GM12892 (cell line): Measurements from ENCODE around the gene NPAS3.

ENCODE experiments used
- POLR2A ChIP-seq: IDR thresholded peaks from 2 replicates; pipeline ENCODE4 v1.6.1; 2011; ENCODE audit warnings: low read depth, low read length, control low read depth
- POLR2AphosphoS5 ChIP-seq: IDR thresholded peaks from 2 replicates; pipeline ENCODE4 v1.6.1; 2011; ENCODE audit warnings: low read depth, low read length, control low read depth
- TAF1 ChIP-seq: IDR thresholded peaks from 2 replicates; pipeline ENCODE4 v1.6.1; 2011; ENCODE audit warnings: low read depth, mild to moderate bottlenecking, control low read depth, low read length, borderline replicate concordance

- TF ChIP-seq POLR2A (no peak), POLR2AphosphoS5 (no peak), TAF1 (no peak)
Observed at GRCh38 chr14:33515441-33515840, 576.8 kb downstream of the NPAS3 start.
